Neuron (in vitro differentiated cells): Measurements from ENCODE around the gene KCNT2.

Experiments
- H2AFZ ChIP-seq: one replicate; pipeline ENCODE4 v1.6.1; 2013; ENCODE audit warnings: low read depth, mild to moderate bottlenecking, inconsistent platforms, low read length, moderate library complexity
- H3K27me3 ChIP-seq: one replicate; pipeline ENCODE4 v1.6.1; 2013; ENCODE audit warnings: low read length; ENCODE audit not compliant: insufficient read depth
- H3K36me3 ChIP-seq: one replicate; pipeline ENCODE4 v1.6.1; 2013; ENCODE audit warnings: low read length; ENCODE audit not compliant: insufficient read depth
- H3K4me1 ChIP-seq: one replicate; pipeline ENCODE4 v1.6.1; 2013; ENCODE audit warnings: low read length; ENCODE audit not compliant: insufficient read depth
- H3K4me3 ChIP-seq: 2 replicates; pipeline ENCODE4 v1.5.1; 2013; ENCODE audit warnings: mild to moderate bottlenecking, low read length, moderate library complexity
- H3K9me3 ChIP-seq: one replicate; pipeline ENCODE4 v1.6.1; 2013; ENCODE audit warnings: low read length

KCNT2 gene

GRCh38 chr1:196393282-196393681 is 215.0 kb downstream of the KCNT2 start:
- no peaks in the 10 kb centered on the region for H3K4me1 ChIP-seq
- H3K27me3 ChIP-seq, result no peaks in the 10 kb centered on the region
- no peaks in the 10 kb centered on the region for H3K36me3 ChIP-seq
- no peak overlapping the region for H3K4me3 ChIP-seq
- no peak overlapping the region for H2AFZ ChIP-seq
- no peaks in the 10 kb centered on the region for H3K9me3 ChIP-seq

DNA sequence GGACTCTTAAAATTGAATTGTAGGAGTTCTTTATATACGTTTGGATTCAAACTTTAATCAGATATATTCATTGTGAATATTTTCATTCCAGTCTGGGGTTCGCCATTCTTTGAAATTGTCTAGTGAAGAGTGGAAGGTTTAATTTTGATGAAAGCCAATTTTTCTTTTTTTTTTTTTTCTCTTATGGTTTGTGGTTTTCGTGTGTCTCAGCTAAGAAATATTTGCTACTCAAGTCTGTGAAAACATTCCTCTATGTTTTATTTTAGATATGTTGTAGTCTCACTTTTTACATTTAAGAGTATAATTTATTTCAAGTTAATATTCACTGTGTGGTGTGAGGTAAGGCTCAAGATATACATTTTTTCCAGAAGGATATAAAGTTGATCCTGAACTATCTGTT is 220.5 kb downstream of the KCNT2 start:
- peaks cover 2% of the 10 kb centered on the region for H3K9me3 ChIP-seq
- no peaks in the 10 kb centered on the region for H3K36me3 ChIP-seq
- H2AFZ ChIP-seq, result no peak overlapping the region
- H3K27me3 ChIP-seq, result no peaks in the 10 kb centered on the region
- no peak overlapping the region for H3K4me3 ChIP-seq
- H3K4me1 ChIP-seq, result no peaks in the 10 kb centered on the region

DNA sequence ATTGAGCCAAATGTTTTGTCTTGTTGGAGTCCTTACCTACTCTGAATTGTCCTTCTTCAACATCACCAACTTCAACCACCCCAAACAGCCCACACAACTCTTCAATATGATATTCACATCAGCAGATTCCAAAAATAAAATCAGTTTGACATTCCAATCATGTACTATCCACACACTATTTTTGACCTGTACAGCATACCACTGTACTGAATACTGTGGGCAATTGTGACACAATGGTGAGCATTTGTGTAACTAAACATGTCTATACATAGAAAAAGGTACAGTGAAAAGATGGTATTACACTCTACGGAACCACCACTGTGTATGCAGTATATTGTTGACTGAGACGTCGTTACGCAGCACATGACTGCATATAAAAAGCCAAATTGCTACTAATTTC is 223.1 kb downstream of the KCNT2 start:
- Histone ChIP-seq H3K9me3 (peaks cover 2% of the 10 kb centered on the region), H3K4me1 (no peaks in the 10 kb centered on the region), H3K36me3 (no peaks in the 10 kb centered on the region), H3K4me3 (no peak overlapping the region), H3K27me3 (no peaks in the 10 kb centered on the region), H2AFZ (no peak overlapping the region)

DNA sequence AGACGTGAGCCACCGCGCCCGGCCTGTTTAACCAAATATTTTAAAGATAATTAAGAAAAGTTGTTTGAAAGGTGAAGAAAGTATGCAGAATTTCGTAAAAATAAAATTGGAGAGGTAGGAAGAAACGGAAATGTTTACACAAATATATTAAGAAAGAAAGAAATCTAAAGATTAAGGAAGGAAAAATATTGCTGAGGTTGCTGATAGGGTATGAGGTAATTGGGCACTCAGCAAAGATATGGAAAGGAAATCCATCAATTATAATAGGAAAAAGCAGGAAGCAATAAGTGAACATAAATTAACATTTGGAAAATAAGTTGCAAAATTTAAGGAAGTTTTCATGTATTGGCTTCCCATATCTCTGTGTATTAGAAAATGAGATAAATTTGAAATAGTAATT is 225.9 kb downstream of the KCNT2 start:
- no peaks in the 10 kb centered on the region for H3K27me3 ChIP-seq
- H3K4me1 ChIP-seq, result no peaks in the 10 kb centered on the region
- H2AFZ ChIP-seq, result no peak overlapping the region
- H3K9me3 ChIP-seq, result peaks cover under 1% of the 10 kb centered on the region
- H3K36me3 ChIP-seq, result no peaks in the 10 kb centered on the region
- no peak overlapping the region for H3K4me3 ChIP-seq

GRCh38 chr1:196381544-196381943 is 226.7 kb downstream of the KCNT2 start:
- H3K4me1 ChIP-seq, result no peaks in the 10 kb centered on the region
- no peaks in the 10 kb centered on the region for H3K27me3 ChIP-seq
- no peaks in the 10 kb centered on the region for H3K36me3 ChIP-seq
- H3K9me3 ChIP-seq, result no peaks in the 10 kb centered on the region
- H2AFZ ChIP-seq, result no peak overlapping the region
- H3K4me3 ChIP-seq, result no peak overlapping the region

- Histone ChIP-seq H3K9me3 (no peaks in the 10 kb centered on the region), H3K4me3 (no peak overlapping the region), H3K36me3 (no peaks in the 10 kb centered on the region), H2AFZ (no peak overlapping the region), H3K4me1 (no peaks in the 10 kb centered on the region), H3K27me3 (no peaks in the 10 kb centered on the region)
Observed at GRCh38 chr1:196380316-196380715, 227.9 kb downstream of the KCNT2 start.

DNA sequence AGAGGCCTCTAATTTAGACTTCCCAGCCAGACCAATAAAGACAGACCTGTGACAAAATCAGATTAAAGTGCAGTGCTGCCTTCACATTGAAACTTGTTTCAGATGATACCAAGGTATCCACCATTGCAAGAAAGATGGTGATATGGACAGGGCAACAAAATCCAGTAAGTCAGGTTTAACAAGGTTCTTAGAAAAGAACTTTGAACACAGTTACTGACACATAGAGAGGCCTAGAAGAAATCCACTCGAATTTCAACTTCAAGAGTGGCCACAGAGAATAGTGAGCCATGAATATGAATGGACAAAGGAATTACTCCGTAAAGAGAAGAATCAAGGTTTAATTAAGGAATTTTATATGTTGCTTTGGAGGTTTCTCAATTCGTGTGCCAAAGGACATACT is 230.4 kb downstream of the KCNT2 start:
- Histone ChIP-seq H2AFZ (no peak overlapping the region), H3K9me3 (no peaks in the 10 kb centered on the region), H3K36me3 (no peaks in the 10 kb centered on the region), H3K4me1 (no peaks in the 10 kb centered on the region), H3K4me3 (no peak overlapping the region), H3K27me3 (no peaks in the 10 kb centered on the region)

DNA sequence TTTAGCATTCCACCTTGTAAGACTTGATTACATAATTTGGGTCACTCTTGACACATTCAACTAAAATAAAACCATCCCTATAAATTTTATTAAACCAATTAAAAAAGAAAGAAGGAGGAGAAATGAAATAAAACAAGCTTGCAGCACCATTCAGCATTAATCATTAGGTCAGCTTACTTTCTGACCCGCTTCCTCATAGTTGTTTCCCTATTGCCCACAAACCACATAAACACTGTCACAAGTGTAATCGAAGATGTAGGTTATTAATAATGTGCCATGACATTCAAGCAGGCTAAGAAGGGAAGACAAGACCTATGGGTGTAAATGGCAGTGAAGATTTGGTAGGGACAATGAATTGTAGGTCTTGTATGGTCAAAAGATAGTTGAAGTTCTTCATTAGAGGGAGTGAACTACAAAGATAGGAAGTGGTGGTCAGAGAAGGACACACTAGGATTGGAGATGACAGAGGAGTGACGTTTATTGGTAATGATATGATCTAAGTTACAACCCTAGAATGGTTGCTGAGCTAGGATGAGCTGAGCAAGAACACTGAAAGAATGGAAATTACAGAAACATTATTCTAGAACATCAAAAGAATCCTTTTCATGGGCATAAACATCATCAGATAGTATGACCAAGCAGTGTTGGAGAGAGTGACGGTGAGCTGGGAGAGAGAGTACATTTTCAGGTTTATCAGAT is 231.5 kb downstream of the KCNT2 start:
- Histone ChIP-seq H3K4me3 (no peak overlapping the region), H3K27me3 (no peaks in the 10 kb centered on the region), H3K36me3 (no peaks in the 10 kb centered on the region), H2AFZ (no peak overlapping the region), H3K4me1 (no peaks in the 10 kb centered on the region), H3K9me3 (no peaks in the 10 kb centered on the region)

DNA sequence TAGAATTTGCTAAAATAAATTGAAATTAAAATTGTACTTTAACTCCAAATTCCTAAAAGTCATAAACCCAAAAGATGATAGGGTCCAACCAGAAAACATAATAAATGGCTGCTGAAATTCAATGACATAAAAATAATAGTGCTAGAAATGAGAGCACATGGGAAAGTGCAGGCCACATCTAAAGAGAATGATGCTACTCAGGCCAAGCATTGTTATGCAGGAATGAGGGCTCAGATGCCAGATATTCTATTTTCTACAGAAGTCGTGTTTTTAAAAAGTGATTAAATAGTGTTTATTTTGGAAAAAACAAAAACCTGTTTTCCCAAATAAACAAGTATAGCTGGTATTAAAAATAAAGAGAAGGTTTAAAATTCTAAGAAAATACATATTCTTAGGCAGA is 234.4 kb downstream of the KCNT2 start:
- Histone ChIP-seq H3K36me3 (no peaks in the 10 kb centered on the region), H3K4me3 (no peak overlapping the region), H2AFZ (no peak overlapping the region), H3K27me3 (no peaks in the 10 kb centered on the region), H3K4me1 (no peaks in the 10 kb centered on the region), H3K9me3 (no peaks in the 10 kb centered on the region)

DNA sequence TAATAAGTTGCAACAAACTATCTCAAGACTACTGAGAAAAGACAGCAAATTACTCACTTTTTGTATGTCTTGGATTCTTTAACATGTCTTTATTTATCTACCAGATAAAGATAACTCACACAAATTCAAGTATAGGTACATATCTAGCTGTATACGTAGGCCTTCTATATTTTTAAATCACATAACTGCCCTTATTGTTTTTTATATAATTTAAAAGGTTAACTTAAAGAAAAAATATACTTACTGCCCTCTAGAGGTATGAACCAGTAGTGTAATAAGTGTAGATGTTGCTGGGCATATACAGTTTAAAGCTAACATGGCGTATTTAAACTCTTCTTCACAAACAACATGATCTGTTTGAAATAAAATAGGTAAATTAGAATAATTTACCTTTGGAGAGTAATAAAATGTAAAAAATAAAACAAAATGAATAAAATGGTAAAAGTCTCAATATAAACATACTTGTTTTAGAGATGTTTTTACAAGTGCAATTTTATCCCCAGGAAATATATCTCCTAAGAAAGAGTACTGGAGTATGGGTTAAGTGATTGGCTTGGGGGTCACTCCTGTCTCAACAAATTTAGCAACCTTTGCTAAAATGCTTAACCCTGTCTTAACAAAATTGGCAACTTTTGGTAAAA is 235.2 kb downstream of the KCNT2 start:
- Histone ChIP-seq H2AFZ (no peak overlapping the region), H3K27me3 (no peaks in the 10 kb centered on the region), H3K4me3 (no peak overlapping the region), H3K36me3 (no peaks in the 10 kb centered on the region), H3K9me3 (no peaks in the 10 kb centered on the region), H3K4me1 (no peaks in the 10 kb centered on the region)

DNA sequence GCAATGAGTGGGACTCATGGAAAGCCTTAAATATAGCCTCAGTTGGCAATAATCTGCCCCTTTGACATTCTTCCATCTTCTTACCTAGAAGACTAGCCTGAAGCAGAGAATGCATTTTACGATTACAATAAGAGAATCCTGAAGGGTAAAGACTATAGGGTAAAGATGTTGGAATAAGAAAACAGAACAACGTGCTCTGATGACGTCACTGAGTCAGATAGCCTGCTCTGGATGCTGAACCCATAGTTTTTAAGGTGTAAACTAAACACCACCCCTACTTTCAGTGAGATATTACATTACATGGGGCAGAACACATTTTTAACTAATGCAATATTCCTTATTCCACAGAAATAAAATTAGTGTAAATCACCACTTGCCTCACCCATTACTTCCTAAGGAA is 240.4 kb downstream of the KCNT2 start:
- Histone ChIP-seq H3K4me3 (no peak overlapping the region), H2AFZ (no peak overlapping the region), H3K27me3 (no peaks in the 10 kb centered on the region), H3K9me3 (no peaks in the 10 kb centered on the region), H3K36me3 (no peaks in the 10 kb centered on the region), H3K4me1 (no peaks in the 10 kb centered on the region)

DNA sequence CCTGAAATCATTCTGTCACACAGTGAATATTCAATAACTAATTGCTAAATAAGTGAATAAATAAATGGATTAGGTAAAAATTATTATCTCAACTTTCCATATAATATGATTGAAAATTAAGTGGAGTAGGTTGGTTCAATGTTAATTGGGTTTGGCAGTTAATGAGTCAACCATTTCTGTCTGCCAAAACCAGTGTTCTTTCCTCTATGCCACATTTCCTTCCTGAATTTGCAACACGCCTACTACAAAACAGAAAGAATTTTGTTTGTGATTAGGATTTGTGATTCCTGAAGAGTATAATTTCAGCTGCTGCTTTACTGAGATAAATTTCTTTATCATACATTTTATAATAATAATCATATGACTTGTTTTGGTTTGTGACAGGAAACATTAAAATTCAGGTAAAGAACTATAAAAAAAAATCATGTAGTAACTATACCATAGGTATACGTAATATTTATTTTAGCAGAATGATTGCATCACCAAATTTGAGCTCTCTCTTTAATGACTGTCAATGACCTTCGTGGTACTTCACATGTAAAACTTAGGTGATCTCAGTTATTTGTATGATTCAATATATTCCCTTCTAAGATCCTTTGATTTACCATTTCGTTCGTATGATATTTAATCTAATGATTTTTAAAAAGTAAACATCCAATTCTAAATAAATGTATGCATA is 241.3 kb downstream of the KCNT2 start:
- no peaks in the 10 kb centered on the region for H3K4me1 ChIP-seq
- H3K9me3 ChIP-seq, result no peaks in the 10 kb centered on the region
- H2AFZ ChIP-seq, result no peak overlapping the region
- H3K36me3 ChIP-seq, result no peaks in the 10 kb centered on the region
- H3K4me3 ChIP-seq, result no peak overlapping the region
- H3K27me3 ChIP-seq, result no peaks in the 10 kb centered on the region

DNA sequence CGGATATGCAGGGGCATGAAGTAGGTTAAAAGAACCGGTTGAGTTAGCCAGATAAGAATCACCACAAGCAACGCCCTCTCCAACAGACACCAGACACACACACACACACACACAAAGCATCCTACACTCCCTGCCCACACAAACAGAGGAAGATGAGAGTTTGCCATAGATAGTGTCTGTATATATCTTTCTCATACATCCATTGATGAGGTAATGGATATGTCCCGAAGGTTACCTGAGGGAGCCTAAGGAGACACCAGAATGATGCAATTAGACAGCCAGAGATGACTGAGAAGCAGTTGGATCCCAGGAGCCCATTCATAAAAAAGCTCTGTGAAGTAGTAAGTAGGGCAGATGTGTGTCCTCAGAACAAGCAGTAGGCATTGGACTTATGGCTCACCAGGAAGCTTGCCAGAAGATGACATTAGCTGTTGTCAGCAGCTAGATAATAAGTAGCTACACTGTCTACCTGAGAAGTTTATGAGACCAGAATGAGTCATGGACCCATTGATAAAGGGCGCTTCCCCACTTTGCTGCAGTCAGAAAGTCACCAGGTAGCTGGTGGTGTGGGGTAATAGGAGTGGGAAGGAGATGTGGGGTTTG is 247.0 kb downstream of the KCNT2 start:
- H3K27me3 ChIP-seq, result no peaks in the 10 kb centered on the region
- H3K4me3 ChIP-seq, result no peak overlapping the region
- H2AFZ ChIP-seq, result no peak overlapping the region

More for the DNA sequence above, 247.0 kb downstream of the KCNT2 start:
- no peaks in the 10 kb centered on the region for H3K36me3 ChIP-seq
- H3K9me3 ChIP-seq, result no peaks in the 10 kb centered on the region
- peaks cover 2% of the 10 kb centered on the region for H3K4me1 ChIP-seq
